Measurements from ENCODE around the gene ZNF254. TPM values are rescaled to one million over a fixed set of nuclear protein-coding genes. Genes with fewer than 3 reads are reported as not detected.

Gene ZNF254
- total and polyA plus RNA-seq, 10 of the 15 experiments (the other 5 are each of a cell fraction or from before 2014, with no cell fraction given), result 1.5 to 15.7 (median 8.5) TPM

DNA sequence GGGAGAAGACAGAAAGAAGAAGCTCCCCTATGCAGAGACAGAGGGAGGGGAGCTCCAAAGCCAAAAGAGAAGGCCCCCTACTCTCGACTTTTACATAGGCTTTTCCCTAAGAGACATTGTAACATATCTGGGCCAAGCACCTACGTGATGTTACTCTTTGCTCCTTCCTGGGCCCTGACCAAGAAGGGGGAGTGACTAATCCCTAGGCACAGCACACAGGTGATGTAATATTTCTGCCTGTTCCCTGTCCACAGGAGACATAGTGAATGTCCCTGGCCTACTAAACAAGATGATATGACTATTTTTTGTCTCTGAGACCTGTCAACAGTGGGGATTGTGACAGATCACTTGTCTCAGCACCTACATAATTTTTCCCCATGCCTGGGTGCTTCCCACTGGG, 15.9 kb upstream of the ZNF254 start (continued):
- TF ChIP-seq CUX1 (IDR thresholded peaks at IDR 0.05; ENCODE audit: insufficient replicate concordance, low read depth, low read length) (no peak), ZNF384 (IDR thresholded peaks at IDR 0.05; ENCODE audit: borderline replicate concordance, low read depth, low read length) (no peak), TBL1XR1 (IDR thresholded peaks at IDR 0.05; ENCODE audit: low read depth, low read length) (no peak), ETV6 (conservative IDR thresholded peaks at IDR 0.05 in 1 of 2, IDR thresholded peaks at IDR 0.05 in 1 of 2; ENCODE audit: borderline replicate concordance in 1 of 2, low read depth in 1 of 2) (no peak), NBN (IDR thresholded peaks at IDR 0.05) (no peak), SRF (IDR thresholded peaks at IDR 0.05; ENCODE audit: low read depth in 2 of 2, low read length in 2 of 2) (no peak), JUNB (IDR thresholded peaks at IDR 0.05) (no peak), PBX3 (IDR thresholded peaks at IDR 0.05; ENCODE audit: insufficient replicate concordance, low read depth, low read length) (no peak)
- TF ChIP-seq, protein P1, sequence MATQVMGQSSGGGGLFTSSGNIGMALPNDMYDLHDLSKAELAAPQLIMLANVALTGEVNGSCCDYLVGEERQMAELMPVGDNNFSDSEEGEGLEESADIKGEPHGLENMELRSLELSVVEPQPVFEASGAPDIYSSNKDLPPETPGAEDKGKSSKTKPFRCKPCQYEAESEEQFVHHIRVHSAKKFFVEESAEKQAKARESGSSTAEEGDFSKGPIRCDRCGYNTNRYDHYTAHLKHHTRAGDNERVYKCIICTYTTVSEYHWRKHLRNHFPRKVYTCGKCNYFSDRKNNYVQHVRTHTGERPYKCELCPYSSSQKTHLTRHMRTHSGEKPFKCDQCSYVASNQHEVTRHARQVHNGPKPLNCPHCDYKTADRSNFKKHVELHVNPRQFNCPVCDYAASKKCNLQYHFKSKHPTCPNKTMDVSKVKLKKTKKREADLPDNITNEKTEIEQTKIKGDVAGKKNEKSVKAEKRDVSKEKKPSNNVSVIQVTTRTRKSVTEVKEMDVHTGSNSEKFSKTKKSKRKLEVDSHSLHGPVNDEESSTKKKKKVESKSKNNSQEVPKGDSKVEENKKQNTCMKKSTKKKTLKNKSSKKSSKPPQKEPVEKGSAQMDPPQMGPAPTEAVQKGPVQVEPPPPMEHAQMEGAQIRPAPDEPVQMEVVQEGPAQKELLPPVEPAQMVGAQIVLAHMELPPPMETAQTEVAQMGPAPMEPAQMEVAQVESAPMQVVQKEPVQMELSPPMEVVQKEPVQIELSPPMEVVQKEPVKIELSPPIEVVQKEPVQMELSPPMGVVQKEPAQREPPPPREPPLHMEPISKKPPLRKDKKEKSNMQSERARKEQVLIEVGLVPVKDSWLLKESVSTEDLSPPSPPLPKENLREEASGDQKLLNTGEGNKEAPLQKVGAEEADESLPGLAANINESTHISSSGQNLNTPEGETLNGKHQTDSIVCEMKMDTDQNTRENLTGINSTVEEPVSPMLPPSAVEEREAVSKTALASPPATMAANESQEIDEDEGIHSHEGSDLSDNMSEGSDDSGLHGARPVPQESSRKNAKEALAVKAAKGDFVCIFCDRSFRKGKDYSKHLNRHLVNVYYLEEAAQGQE (IDR thresholded peaks at IDR 0.05; ENCODE audit: low read depth, low read length), result no peak
